H9 (cell line): Measurements from ENCODE around the gene AQP12A. TPM values are rescaled to one million over a fixed set of nuclear protein-coding genes. Genes with fewer than 3 reads are reported as not detected.

ENCODE experiments used
- DNase-seq: peaks from one replicate; pipeline ENCODE4 v3.0.0-alpha.2; 2017
- H2AFZ ChIP-seq: one replicate; pipeline ENCODE4 v1.6.1; 2013; ENCODE audit warnings: mild to moderate bottlenecking, low read length, control low read depth, moderate library complexity
- H2AK5ac ChIP-seq: 2 replicates; pipeline ENCODE4 v1.6.1; 2013; ENCODE audit warnings: low read length, control low read depth, mixed read lengths; ENCODE audit not compliant: insufficient read length
- H2BK120ac ChIP-seq: one replicate; pipeline ENCODE4 v1.6.1; 2013; ENCODE audit warnings: low read depth, mild to moderate bottlenecking, low read length, control low read depth, inconsistent platforms; ENCODE audit not compliant: poor library complexity, severe bottlenecking
- H2BK12ac ChIP-seq: 2 replicates; pipeline ENCODE4 v1.6.1; 2013; ENCODE audit warnings: low read length, control low read depth, mixed read lengths, low read depth; ENCODE audit not compliant: insufficient read length
- H2BK15ac ChIP-seq: 2 replicates; pipeline ENCODE4 v1.6.1; 2013; ENCODE audit warnings: low read depth, low read length, control low read depth
- H2BK20ac ChIP-seq: one replicate; pipeline ENCODE4 v1.6.1; 2013; ENCODE audit warnings: low read depth, mild to moderate bottlenecking, low read length, control low read depth, inconsistent platforms; ENCODE audit not compliant: poor library complexity, severe bottlenecking
- H2BK5ac ChIP-seq: 2 replicates; pipeline ENCODE4 v1.6.1; 2013; ENCODE audit warnings: low read length, control low read depth, mixed read lengths; ENCODE audit not compliant: insufficient read length
- H3K14ac ChIP-seq: 2 replicates; pipeline ENCODE4 v1.6.1; 2013; ENCODE audit warnings: low read length, control low read depth; ENCODE audit not compliant: insufficient read depth
- H3K18ac ChIP-seq: 2 replicates; pipeline ENCODE4 v1.6.1; 2013; ENCODE audit warnings: low read depth, mild to moderate bottlenecking, mixed read lengths, low read length, control low read depth; ENCODE audit not compliant: insufficient read length
- H3K23ac ChIP-seq: 2 replicates; pipeline ENCODE4 v1.6.1; 2013; ENCODE audit warnings: low read length, control low read depth, mixed read lengths, low read depth; ENCODE audit not compliant: insufficient read length
- H3K23me2 ChIP-seq: 2 replicates; pipeline ENCODE4 v1.6.1; 2013; ENCODE audit warnings: low read depth, mild to moderate bottlenecking, mixed read lengths, low read length, control low read depth; ENCODE audit not compliant: insufficient read length, poor library complexity, severe bottlenecking
- H3K27ac ChIP-seq: 2 replicates; pipeline ENCODE4 v1.5.1; 2013; ENCODE audit warnings: low read length, control low read depth, mixed read lengths, low read depth; ENCODE audit not compliant: insufficient read length
- H3K27me3 ChIP-seq: 2 replicates; pipeline ENCODE4 v1.6.1; 2013; ENCODE audit warnings: low read length, control low read depth, inconsistent platforms; ENCODE audit not compliant: insufficient read depth
- H3K4ac ChIP-seq: 2 replicates; pipeline ENCODE4 v1.6.1; 2013; ENCODE audit warnings: low read depth, mild to moderate bottlenecking, control low read depth, inconsistent platforms, low read length, moderate library complexity
- H3K4me1 ChIP-seq: 2 replicates; pipeline ENCODE4 v1.6.1; 2013; ENCODE audit warnings: low read length, control low read depth, inconsistent platforms; ENCODE audit not compliant: insufficient read depth
- H3K4me2 ChIP-seq: 2 replicates; pipeline ENCODE4 v1.6.1; 2013; ENCODE audit warnings: low read length, control low read depth, mixed read lengths; ENCODE audit not compliant: insufficient read length, insufficient read depth
- H3K56ac ChIP-seq: 2 replicates; pipeline ENCODE4 v1.6.1; 2013; ENCODE audit warnings: low read depth, mild to moderate bottlenecking, mixed read lengths, low read length, control low read depth; ENCODE audit not compliant: insufficient read length
- H3K79me1 ChIP-seq: 2 replicates; pipeline ENCODE4 v1.6.1; 2013; ENCODE audit warnings: low read depth, mild to moderate bottlenecking, moderate library complexity, low read length, control low read depth, inconsistent platforms; ENCODE audit not compliant: insufficient read depth, poor library complexity, severe bottlenecking
- H3K79me2 ChIP-seq: 2 replicates; pipeline ENCODE4 v1.6.1; 2013; ENCODE audit warnings: low read length, control low read depth, inconsistent platforms; ENCODE audit not compliant: insufficient read depth
- H3K9ac ChIP-seq: 2 replicates; pipeline ENCODE4 v1.6.1; 2013; ENCODE audit warnings: low read length, control low read depth, mixed read lengths; ENCODE audit not compliant: insufficient read length; ENCODE audit errors: extremely low read depth
- H3K9me3 ChIP-seq: one replicate; pipeline ENCODE4 v1.6.1; 2013; ENCODE audit warnings: low read depth, low read length, inconsistent platforms; ENCODE audit not compliant: control insufficient read depth
- H3T11ph ChIP-seq: one replicate; pipeline ENCODE4 v1.6.1; 2013; ENCODE audit warnings: mild to moderate bottlenecking, low read length, control low read depth, inconsistent platforms
- H4K20me1 ChIP-seq: one replicate; pipeline ENCODE4 v1.6.1; 2013; ENCODE audit not compliant: control insufficient read depth, insufficient read length, insufficient read depth
- H4K5ac ChIP-seq: 2 replicates; pipeline ENCODE4 v1.6.1; 2013; ENCODE audit warnings: low read depth, mild to moderate bottlenecking, mixed read lengths, low read length, control low read depth; ENCODE audit not compliant: insufficient read length
- H4K8ac ChIP-seq: replicated peaks from 2 replicates; pipeline ENCODE4 v1.6.1; 2013; ENCODE audit warnings: low read length, control low read depth, mixed read lengths, low read depth; ENCODE audit not compliant: insufficient read length
- H4K91ac ChIP-seq: 2 replicates; pipeline ENCODE4 v1.6.1; 2013; ENCODE audit warnings: low read depth, mild to moderate bottlenecking, moderate library complexity, mixed read lengths, low read length, control low read depth; ENCODE audit not compliant: insufficient read length
- H3K27ac Mint-ChIP-seq, 3 experiments: 2 replicates in 2 of 3; 3 replicates in 1 of 3; pipeline ENCODE4 v1.8.0; 2020 to 2021; ENCODE audit warnings: mixed read lengths in 3 of 3, mild to moderate bottlenecking in 1 of 3, moderate library complexity in 1 of 3
- H3K27me3 Mint-ChIP-seq: 2 replicates; pipeline ENCODE4 v1.8.0; 2021; ENCODE audit warnings: low read depth, mild to moderate bottlenecking, moderate library complexity, mixed read lengths
- H3K36me3 Mint-ChIP-seq, 3 experiments: 2 replicates in 2 of 3; 3 replicates in 1 of 3; pipeline ENCODE4 v1.8.0; 2020 to 2021; ENCODE audit warnings: low read depth in 3 of 3, mixed read lengths in 3 of 3; ENCODE audit not compliant: insufficient read depth in 1 of 3
- H3K4me1 Mint-ChIP-seq, 2 experiments: 2 replicates each; pipeline ENCODE4 v1.8.0; 2020; ENCODE audit warnings: mixed read lengths in 2 of 2
- H3K4me3 Mint-ChIP-seq, 2 experiments: 2 replicates in 1 of 2; 3 replicates in 1 of 2; pipeline ENCODE4 v1.8.0; 2020 to 2021; ENCODE audit warnings: mild to moderate bottlenecking in 2 of 2, mixed read lengths in 2 of 2, moderate library complexity in 1 of 2
- H3K9me3 Mint-ChIP-seq, 2 experiments: 2 replicates in 1 of 2; 3 replicates in 1 of 2; pipeline ENCODE4 v1.8.0; 2020; ENCODE audit warnings: mild to moderate bottlenecking in 2 of 2, mixed read lengths in 2 of 2, moderate library complexity in 1 of 2
- WGBS: extraction: QIAGEN DNeasy Blood & Tissue Kit; methylation state at CpG from one replicate; pipeline ENCODE4 v1.1.7; 2013; ENCODE audit warnings: missing lambda C conversion rate, low lambda C conversion rate, mixed read lengths; ENCODE audit not compliant: insufficient read length; ENCODE audit errors: extremely low coverage; 5-methylcytosine and 5-hydroxymethylcytosine counted together
- total RNA-seq: library from RNA; stranded (reverse); gene quantifications from 2 replicates; pipeline ENCODE4 v1.2.1, GENCODE V29; 2021
- TF ChIP-seq, protein P1 (sequence below): fragments of 200-600 bp; sonication (generic); conservative IDR thresholded peaks from 3 replicates; pipeline ENCODE4 v1.8.0; 2021; ENCODE audit warnings: antibody characterized with exemption, mild to moderate bottlenecking

AQP12A gene
- total RNA-seq, 1 experiment from 2014 or later, result not detected

DNA sequence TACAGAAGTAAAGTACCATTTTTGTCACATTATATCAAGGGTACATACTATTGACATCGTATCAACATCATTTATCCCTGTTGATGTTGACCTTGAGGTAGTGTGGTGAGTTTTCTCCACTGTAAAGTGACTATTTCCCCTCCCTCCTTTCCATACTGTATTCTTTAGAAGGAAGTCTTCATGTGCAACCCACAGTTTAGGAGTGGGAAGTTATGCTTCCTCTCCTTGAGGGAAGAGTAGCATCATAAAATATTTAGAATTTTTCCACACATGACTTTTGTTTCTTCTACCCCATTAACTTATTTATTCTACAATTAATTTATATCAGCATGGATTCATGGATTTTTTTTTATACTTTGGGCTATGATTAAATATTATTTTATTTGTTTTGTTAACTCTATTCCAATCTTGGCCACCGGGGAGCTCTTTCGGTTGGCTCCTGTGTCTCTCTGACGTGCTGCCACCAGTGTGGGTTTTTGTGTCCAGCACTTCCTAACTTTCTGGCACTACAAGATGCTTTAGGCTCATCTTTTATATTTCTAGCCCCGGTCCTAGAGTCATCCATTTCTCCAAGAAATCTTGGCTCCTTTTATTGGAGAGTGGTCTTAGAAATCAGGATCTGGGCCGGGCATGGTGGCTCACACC is 28.0 kb upstream of the AQP12A start:
- H3K27ac Mint-ChIP-seq, result no peak overlapping the region
- Histone ChIP-seq H3K9me3 (peaks cover 4% of the 10 kb centered on the region), H2BK12ac (no peak overlapping the region), H2BK20ac (no peak overlapping the region), H2AFZ (no peak overlapping the region), H4K8ac (no peak overlapping the region), H3K79me1 (no peaks in the 10 kb centered on the region), H3K79me2 (no peaks in the 10 kb centered on the region), H2BK120ac (no peak overlapping the region), H3K4me2 (no peak overlapping the region), H3K23me2 (no peaks in the 10 kb centered on the region), H3K18ac (no peak overlapping the region), H3K23ac (no peak overlapping the region), H3K14ac (no peak overlapping the region), H3T11ph (no peak overlapping the region), H2AK5ac (no peak overlapping the region), H2BK15ac (no peak overlapping the region), H3K9ac (no peak overlapping the region), H4K20me1 (no peaks in the 10 kb centered on the region), H3K27ac (no peak overlapping the region), H3K27me3 (no peaks in the 10 kb centered on the region), H3K4me1 (no peaks in the 10 kb centered on the region), H2BK5ac (no peak overlapping the region), H4K5ac (no peak overlapping the region), H3K4ac (no peak overlapping the region), H3K56ac (no peak overlapping the region), H4K91ac (no peak overlapping the region)
- H3K4me3 Mint-ChIP-seq, result no peak overlapping the region
- H3K36me3 Mint-ChIP-seq, result no peaks in the 10 kb centered on the region
- H3K9me3 Mint-ChIP-seq, result peaks cover 7 to 14% of the 10 kb centered on the region in 2 experiments; a peak in 3 of 5 replicates
- DNase-seq, result peak; percentile 11
- WGBS, result no CpG with 5 or more reads among the region's 6 CpGs
- H3K4me1 Mint-ChIP-seq, result no peaks in the 10 kb centered on the region
- TF ChIP-seq, protein P1, sequence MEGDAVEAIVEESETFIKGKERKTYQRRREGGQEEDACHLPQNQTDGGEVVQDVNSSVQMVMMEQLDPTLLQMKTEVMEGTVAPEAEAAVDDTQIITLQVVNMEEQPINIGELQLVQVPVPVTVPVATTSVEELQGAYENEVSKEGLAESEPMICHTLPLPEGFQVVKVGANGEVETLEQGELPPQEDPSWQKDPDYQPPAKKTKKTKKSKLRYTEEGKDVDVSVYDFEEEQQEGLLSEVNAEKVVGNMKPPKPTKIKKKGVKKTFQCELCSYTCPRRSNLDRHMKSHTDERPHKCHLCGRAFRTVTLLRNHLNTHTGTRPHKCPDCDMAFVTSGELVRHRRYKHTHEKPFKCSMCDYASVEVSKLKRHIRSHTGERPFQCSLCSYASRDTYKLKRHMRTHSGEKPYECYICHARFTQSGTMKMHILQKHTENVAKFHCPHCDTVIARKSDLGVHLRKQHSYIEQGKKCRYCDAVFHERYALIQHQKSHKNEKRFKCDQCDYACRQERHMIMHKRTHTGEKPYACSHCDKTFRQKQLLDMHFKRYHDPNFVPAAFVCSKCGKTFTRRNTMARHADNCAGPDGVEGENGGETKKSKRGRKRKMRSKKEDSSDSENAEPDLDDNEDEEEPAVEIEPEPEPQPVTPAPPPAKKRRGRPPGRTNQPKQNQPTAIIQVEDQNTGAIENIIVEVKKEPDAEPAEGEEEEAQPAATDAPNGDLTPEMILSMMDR, result peak; percentile 30; the same call in 1 of the 3 replicates
- H3K27me3 Mint-ChIP-seq, result peaks cover 51% of the 10 kb centered on the region
